IMR-90 (cell line): ENCODE measurements around the gene HCN4. TPM values are rescaled to one million over a fixed set of nuclear protein-coding genes. Genes with fewer than 3 reads are reported as not detected.

Experiments
- BHLHE40 ChIP-seq: fragments of 150-350 bp; IDR thresholded peaks from 2 replicates; pipeline ENCODE4 v1.6.1; 2016; ENCODE audit warnings: mild to moderate bottlenecking, low read depth, low read length
- FOS ChIP-seq: fragments of 150-350 bp; IDR thresholded peaks from 2 replicates; pipeline ENCODE4 v1.6.1; 2016; ENCODE audit warnings: low read depth, low read length
- NFE2L2 ChIP-seq: fragments of 150-350 bp; IDR thresholded peaks from 2 replicates; pipeline ENCODE4 v1.6.1; 2016; ENCODE audit warnings: low read depth, mild to moderate bottlenecking, low read length
- polyA plus RNA-seq, 3 experiments: library from polyadenylated mRNA; depleted of rRNA; stranded (reverse); fragments of >200 nt; gene quantifications; 2 replicates each; pipeline ENCODE4 v1.2.3, GENCODE V29; 2012; ENCODE audit warnings: low replicate concordance in 1 of 3
- total RNA-seq: library from RNA; depleted of rRNA; stranded (reverse); fragments of >200 nt; gene quantifications from 2 replicates; pipeline ENCODE4 v1.2.3, GENCODE V29; 2012
- TF ChIP-seq, protein P1 (sequence below): fragments of 150-350 bp; IDR thresholded peaks from 2 replicates; pipeline ENCODE4 v1.6.1; 2017; ENCODE audit warnings: mild to moderate bottlenecking, antibody characterized with exemption, low read length, low read depth

Gene HCN4
- total and polyA plus RNA-seq, 2 of the 4 experiments (the other 2 are of a cell fraction): not detected

- TF ChIP-seq, protein P1, sequence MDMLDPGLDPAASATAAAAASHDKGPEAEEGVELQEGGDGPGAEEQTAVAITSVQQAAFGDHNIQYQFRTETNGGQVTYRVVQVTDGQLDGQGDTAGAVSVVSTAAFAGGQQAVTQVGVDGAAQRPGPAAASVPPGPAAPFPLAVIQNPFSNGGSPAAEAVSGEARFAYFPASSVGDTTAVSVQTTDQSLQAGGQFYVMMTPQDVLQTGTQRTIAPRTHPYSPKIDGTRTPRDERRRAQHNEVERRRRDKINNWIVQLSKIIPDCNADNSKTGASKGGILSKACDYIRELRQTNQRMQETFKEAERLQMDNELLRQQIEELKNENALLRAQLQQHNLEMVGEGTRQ: no peak
- no peak for TF ChIP-seq NFE2L2
- no peak for TF ChIP-seq FOS
- no peak for TF ChIP-seq BHLHE40
These were observed 49.1 kb downstream of the HCN4 start (continued) for GRCh38 chr15:73319460-73320245.
